ENCODE data around the gene NOTCH1.
"Not testable (repeated sequence)": the region's sequence is repeated elsewhere in the genome, so short reads cannot be mapped to it uniquely, and the experiment has no call there.

The NOTCH1 gene

GRCh38 chr9:136578915-136579649 lies 33.2 kb upstream of the NOTCH1 start:
- DNase-seq = no peak

GRCh38 chr9:136578626-136578914 lies 32.7 kb upstream of the NOTCH1 start:
- DNase-seq = no peak

- no peak for DNase-seq
Measured at GRCh38 chr9:136577941-136578625, 32.2 kb upstream of the NOTCH1 start.

GRCh38 chr9:136576269-136576626 lies 30.4 kb upstream of the NOTCH1 start:
- no peak for DNase-seq

GRCh38 chr9:136575626-136576268 lies 29.9 kb upstream of the NOTCH1 start:
- DNase-seq = no peak

- DNase-seq = not testable (repeated sequence)
Measured at GRCh38 chr9:136574606-136575005, 28.8 kb upstream of the NOTCH1 start.

- DNase-seq = no peak
Measured at GRCh38 chr9:136572828-136573625, 27.2 kb upstream of the NOTCH1 start.

- no peak for DNase-seq
Measured at GRCh38 chr9:136572003-136572827, 26.4 kb upstream of the NOTCH1 start.

- no peak for DNase-seq
Measured at GRCh38 chr9:136571531-136571930, 25.7 kb upstream of the NOTCH1 start.

- DNase-seq = no peak
Measured at GRCh38 chr9:136570916-136571315, 25.1 kb upstream of the NOTCH1 start.

- no peak for DNase-seq
Measured at GRCh38 chr9:136570191-136570845, 24.5 kb upstream of the NOTCH1 start.

- DNase-seq = no peak
Measured at GRCh38 chr9:136569526-136570148, 23.8 kb upstream of the NOTCH1 start.

GRCh38 chr9:136568288-136569081 lies 22.6 kb upstream of the NOTCH1 start:
- DNase-seq = no peak

- DNase-seq = no peak
Measured at GRCh38 chr9:136567651-136568287, 21.9 kb upstream of the NOTCH1 start.

GRCh38 chr9:136566901-136567300 lies 21.1 kb upstream of the NOTCH1 start:
- DNase-seq = no peak

- no peak for DNase-seq
Measured at GRCh38 chr9:136566553-136566895, 20.7 kb upstream of the NOTCH1 start.

- no peak for DNase-seq
Measured at GRCh38 chr9:136565715-136566552, 20.1 kb upstream of the NOTCH1 start.

GRCh38 chr9:136565086-136565714 lies 19.4 kb upstream of the NOTCH1 start:
- no peak for DNase-seq

All from DMS79 treated with DMSO at 0.1 percent for 48 hours (cell line).